Amniotic stem cell (primary cell): ENCODE results near the gene DRAM1.
A peak's percentile ranks its signal among the peaks of the same experiment; 100 is the strongest.
"Not testable (repeated sequence)": the region's sequence is repeated elsewhere in the genome, so short reads cannot be mapped to it uniquely, and the experiment has no call there.

Experiments
- DNase-seq: peaks from one replicate; lab custom pipeline; 2025; lab: John Stamatoyannopoulos, UW

DRAM1 gene

DNA sequence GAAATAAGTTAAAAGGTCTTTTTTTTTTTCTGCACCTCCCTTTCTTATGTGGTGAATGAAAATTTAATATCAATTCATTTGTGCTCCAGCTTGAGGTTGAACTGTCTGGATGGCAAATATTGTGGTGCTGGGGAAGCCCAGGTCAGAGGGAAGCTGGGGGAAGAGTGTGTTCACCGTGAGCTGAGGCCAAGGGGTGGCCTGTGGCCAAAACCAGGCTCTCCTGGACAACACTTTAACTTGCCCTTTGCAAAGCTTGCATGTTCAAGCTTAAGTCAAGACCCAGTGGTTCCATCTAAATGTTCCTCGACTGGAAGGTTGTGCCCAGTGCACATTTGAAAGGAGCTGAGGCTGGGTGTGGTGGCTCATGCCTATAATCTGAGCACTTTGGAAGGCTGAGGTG is 28.8 kb downstream of the DRAM1 start:
- no peak for DNase-seq

DNA sequence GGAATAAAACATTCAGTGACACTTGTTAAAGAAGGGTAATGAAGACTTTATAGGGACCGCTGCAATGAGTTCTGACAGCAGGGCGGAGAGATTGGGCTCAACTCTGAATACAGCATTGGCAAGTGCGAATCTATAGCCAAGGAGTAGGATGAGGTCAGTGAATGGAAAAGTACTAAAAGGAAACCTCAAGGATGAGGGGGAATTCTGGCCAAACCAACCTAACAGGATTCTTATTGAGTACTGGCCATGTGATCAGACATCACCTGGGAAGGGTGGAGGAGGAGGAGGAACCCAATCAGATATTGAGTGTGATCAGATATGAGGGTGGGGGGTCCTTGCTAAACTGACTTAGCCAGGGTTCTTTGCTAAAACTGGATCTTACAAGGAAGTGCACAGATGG is 31.0 kb downstream of the DRAM1 start:
- DNase-seq = no peak

DNA sequence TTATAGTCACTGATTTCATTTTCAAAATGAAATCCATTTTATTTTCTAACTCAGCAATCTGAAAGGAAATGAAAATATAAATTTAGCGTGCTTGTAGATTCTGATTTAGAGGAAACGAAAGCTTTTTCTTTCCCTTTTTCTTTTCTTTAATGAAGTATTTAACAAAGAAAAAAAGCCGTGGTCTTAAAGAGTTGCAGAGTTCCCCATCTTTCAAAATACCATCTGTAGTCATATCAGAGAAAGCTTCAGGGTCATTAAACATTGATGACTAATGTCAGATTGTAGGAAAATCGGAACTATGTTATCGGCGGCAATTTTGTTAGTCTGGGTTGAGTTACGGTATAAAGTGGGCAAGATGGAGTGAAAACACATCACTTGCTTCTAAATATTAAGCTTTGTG is 32.3 kb downstream of the DRAM1 start:
- DNase-seq = no peak

DNA sequence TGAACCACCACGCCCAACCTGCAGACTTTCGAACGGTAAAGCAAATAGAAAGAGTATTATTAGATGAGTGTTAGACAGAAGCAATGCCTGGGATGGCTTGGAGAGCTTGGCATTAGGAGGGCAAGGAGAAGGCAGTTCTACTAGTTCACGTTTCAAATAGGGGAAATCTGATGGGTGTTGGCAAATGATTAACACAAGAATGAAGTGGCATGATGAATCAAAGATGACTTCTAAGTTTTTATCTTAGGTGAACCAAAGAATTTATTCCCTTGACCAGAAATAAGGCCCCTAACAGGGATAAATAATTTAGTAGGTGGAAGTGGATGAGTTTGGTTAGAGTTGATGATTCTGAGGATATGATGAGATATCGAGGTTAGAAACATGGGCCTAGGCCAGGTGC is 38.5 kb downstream of the DRAM1 start:
- DNase-seq = no peak

DNA sequence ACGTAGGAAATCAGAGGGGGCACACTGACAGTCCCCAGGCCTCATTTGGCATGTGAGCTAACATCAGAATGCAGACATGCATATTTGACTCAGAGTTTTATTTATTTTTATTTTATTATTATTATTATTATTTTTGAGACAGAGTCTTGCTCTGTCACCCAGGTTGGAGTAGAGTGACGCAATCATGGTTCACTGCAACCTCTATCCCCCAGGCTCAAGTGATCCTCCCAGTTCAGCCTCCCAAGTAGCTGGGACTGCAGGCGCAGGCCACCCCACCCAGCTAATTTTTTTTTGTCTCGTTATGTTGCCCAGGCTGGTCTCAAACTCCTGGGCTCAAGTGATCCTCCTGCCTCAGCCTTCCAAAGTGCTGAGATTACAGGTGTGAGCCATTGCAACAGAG is 41.4 kb downstream of the DRAM1 start:
- not testable (repeated sequence) for DNase-seq

DNA sequence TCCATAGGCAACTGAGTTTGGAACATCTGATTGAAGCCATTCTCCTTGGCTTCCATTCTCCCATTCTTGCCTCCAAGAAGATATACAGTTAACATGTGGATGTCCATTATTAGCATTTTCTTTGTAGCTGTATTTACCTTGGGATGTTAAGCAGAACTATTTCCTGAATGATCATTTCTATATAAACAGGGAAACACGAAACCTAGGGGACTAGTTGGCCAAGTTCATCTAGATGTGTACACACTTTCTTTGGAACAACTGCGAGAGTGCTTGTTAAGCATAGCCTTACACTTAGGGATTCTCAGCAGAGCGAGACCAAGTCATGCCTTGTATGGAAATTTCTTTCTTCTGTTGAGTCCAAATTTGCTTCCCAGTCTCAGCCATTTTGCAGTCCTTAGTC is 42.1 kb downstream of the DRAM1 start:
- no peak for DNase-seq

DNA sequence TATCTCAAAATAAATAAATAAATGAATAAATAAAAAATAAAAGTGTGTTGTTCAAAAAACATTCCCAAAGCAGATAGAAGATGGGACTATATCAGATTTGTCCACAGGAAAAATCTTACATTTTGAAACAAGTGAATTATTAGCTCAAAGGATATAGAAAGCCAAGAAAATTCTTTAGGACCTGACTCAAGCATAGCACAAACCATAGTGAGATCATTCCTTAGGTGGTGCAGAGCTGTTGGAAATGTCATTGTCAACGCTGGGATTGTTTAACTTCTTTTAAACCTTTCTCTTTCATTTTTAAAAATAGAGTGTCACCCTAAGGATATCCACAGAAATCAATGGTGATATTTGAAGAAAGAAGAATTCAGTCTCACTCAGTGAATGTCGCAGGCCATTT is 43.5 kb downstream of the DRAM1 start:
- DNase-seq = no peak

DNA sequence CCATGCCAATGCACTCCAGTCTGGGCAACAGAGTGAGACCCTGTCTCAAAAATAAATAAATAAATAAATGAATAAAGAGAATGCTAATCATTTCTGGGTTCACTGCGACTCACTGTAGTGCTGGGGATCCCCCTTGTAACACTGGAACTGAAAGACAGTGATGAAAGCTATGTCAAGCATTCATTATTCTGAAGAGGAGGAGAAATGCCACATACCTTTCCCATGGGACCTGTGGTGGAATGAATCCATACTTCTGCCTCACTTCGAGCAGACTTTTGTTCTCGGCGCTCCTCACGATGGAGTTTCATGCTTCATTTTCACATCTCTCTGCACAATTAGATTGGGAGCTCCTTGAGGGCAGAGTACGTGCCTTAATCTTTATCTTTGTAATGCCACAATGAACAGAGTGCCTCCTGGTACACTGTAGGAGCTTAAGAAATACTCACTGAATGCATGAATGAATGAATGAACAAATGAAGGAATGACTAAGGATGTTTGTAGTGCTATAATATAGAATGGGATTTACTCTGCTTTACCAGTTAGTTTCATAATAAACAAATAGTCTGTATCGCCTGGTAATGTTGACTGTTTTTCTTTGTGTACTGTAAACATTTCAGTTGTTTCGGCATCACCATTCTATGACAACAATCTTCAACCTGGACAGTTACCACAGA is 45.8 kb downstream of the DRAM1 start:
- DNase-seq = no peak

DNA sequence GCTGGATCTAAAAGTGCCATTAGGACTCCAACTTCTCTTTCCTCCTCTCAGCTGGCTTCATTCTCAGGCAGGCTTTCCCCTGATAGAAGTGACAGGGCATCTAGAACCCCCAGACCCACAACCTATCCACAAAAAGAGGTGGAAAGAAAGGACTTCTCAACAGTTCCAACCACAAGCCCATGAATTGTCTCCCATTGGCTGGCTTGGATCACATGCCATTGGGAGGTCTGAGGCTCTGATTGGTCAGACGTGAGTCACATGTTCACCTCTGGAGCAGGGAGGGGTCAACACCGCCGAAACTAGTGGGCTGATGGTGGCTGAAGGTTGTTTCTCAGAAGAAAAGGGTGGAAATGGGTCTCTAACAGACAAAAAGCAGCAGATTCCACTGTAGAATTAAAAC is 47.2 kb downstream of the DRAM1 start:
- no peak for DNase-seq

DNA sequence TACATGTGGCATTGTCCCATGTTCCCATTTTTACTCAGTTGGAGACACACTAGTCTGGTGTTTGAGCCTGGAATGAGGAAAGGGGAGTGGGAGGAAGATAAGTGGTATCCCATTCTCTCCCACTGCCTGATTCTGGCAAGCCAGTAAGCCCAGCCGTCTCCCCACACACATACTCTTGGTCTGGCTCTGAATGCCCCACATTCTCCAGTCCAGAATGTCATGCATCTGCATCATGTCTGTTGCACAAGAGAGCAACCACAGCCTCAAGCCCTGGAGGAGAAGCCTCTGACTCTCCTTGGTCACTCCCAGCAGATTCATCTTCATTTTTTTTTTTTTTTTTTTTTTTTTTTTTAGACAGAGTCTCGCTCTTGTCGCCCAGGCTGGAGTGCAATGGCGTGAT is 48.0 kb downstream of the DRAM1 start:
- peak; percentile 87 for DNase-seq

DNA sequence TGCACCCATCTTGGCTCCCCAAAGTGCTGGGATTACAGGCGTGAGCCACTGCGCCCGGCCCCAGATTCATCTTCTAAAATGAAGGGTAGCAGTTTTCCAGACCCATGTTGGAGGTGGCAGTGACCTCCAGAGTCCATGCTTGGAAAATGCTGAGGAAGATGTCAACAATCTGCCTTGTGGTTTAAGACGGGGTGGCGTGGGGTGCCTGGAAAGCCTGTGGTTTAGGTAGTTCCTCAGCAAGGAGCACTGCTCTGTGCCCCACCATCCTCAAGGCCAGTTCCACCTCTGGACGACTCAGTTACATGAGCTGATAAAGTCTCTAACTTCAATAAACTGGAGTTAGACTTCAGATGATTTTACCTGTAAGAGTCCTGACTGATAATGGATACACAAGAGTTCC is 48.6 kb downstream of the DRAM1 start:
- DNase-seq = no peak

DNA sequence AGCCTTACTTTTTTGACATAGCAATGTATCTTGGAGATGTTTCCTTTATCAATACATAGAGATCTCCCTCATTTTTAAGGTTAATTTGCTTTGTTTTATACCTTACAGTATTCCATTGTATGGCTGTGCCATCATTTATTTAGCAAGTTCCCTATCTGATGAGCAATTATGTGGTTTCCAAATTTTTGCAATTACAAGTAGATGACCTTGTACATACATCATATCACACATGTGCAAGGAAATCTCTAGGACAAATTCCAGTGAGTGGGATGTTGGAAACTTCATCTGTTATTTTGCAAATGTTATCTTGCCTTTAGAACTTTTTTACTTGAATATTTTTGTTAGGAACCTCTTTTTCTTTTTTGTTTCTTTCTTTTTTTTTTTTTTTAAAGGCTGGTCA is 49.7 kb downstream of the DRAM1 start:
- DNase-seq = no peak

DNA sequence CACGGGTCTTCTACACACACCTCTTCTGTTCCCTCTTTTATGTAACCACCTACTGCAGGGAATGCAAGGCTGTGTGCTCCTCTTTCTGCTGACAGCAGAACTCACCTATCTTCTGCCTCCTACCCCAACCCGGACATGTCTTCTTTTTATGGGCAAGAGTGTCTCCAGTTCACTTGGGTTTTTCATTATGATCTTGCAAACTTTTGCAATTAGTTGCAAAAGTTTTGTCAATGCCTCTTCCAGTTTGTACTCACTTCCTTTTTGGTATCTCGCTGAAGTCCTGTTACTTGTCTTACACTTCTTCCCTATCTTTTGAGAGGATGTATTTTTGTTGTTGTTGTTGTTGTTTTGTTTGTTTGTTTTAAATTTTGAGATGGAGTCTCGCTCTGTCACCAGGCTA is 50.6 kb downstream of the DRAM1 start:
- DNase-seq = no peak

DNA sequence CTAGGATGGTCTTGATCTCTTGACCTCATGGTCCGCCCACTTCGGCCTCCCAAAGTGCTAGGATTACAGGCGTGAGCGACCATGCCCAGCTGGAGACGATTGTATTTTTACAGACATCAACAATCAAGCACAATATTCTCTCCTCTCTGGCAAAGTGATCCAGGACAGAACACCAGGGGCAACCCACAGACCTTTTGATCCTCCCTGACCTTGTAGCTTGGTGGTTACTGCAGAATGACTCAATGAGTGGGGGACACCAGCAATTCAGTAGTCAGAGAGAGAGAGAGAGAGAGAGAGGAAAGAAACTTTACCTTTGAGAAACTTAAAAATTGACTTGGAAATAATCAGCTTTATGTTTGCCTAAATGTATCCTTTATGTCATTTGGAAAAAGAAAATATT is 51.2 kb downstream of the DRAM1 start:
- no peak for DNase-seq

DNA sequence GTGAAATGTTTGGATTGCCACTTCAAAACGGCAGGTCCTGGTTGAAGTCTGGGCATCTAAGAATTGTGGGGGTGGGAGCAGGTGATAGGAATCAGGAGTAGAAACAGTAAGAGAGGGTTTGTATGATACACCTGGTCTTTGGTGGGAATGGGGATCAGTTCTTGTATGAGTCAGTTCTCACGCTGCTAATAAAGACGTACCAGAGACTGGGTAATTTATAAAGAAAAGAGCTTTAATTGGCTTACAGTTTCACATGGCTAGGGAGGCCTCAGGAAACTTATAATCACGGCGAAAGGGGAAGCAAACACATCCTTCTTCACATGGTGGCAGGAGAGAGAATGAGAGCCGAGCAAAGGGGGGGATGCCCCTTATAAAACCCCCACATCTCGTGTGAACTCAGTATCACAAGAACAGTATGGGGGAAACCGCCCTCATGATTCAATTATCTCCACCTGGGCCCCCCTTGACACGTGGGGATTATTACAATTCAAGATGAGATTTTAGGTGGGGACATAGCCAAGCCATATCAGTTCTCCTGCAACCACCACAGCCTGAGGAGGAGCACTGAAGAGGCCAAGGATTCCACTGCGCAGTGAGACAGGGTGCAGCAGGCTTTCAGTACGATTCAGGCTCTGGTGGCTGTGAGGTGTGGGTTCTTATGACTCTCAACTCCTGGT is 52.1 kb downstream of the DRAM1 start:
- no peak for DNase-seq

DNA sequence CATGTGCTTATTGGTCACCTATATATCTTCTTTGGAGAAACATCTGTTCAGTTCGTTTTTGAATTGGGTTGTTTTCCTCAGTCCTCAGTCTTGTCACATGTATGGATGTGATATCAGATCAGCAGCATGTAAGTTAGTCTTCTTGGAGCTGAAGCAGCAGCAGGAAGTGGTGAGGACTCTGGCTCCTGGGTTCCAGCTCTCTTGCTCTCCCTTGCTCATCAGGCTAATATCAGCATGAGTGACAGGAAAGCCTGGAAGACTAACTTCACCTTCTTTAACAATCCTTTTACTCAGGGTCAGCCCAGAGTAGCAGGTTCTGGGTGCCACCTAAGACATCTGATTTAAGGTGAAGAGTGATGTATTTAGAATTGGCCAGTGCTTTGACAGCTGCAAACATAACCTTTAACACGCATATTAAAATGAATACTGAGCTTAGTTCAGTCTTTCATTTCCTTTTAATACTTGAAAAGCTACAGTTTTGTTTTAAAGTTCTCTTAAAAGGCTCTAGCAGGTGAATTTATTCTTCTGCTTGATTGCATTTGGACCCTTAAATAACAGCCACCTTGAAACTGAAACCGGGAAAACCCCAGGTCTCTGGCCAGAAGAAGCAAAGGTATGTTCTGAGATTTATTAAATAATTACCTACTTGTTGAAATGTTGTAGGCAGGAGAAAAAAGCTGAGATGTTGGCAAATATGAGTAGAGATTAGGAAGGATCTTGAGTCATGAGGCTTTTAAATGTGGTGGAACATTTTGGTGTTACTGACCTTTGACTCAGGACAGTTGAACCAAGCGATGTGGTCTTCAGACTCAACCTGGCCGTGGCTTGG is 54.3 kb downstream of the DRAM1 start:
- no peak for DNase-seq

DNA sequence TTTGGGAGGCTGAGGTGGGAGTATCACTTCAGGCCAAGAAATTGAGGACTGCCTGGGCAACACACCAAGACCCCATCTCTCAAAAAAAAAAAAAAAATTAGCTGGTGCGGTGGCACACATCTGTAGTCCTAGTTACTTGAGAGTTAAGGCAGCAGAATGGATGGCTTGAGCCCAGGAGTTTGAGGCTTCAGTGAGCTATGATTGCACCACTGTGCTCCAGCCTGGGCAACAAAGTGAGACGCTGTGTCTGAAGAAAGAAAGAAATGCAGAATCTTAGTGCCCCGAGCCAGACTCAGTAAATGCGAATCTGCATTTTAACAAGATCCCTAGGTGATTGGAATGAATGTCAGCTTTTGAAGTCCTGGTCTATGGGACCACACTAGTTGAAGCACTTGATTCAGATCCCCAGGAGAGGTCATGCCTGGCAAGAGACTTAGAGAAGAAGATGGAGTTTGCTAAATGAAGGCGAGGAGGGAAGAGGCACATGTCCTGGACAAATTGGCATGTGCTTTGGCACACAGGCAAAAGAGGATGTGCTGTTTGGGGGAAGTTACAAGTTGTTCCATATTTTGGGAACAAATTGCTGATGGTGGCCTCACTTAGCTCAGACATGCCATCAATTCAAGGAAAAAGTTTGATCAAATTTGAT is 56.6 kb downstream of the DRAM1 start:
- no peak for DNase-seq

DNA sequence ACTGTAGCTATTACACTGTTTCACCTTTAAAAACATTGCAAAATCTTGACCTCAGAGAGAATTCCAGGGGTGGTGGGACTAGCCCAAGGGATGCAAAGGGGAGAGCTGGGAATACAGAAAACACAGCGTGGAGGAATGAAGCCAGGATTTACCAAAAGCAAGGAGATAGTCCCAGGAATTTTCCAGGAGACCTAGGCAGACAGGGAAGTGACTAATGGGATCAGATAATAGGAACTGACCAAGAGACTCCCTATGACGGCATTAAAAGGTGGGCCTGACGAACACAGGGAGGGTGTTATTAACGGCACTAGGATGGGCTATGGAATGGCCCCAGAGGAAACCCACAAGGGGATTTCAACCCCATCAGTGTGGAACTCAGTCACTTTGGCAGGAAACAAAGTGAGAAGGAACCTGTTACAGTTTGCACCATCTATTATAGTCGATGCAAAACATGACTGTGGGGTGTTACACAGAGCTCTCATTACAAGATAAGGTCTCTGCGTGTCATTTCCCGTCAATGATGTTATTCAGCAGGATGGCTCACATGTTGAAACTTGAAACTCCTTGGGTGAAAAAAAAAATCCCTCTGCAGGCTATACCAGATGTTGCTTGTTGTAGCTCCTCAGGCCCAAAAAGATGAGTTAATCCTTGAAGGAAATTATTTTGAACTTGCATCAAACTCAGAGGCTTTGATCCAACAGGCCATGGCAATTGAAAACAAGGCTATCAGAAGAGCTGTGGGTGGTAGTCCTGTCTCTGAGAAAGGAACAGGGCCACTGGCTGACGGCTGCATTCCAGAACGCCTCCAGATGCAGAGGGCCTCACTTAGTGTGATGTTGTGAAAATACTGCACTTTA is 58.7 kb downstream of the DRAM1 start:
- peak; percentile 75 for DNase-seq

DNA sequence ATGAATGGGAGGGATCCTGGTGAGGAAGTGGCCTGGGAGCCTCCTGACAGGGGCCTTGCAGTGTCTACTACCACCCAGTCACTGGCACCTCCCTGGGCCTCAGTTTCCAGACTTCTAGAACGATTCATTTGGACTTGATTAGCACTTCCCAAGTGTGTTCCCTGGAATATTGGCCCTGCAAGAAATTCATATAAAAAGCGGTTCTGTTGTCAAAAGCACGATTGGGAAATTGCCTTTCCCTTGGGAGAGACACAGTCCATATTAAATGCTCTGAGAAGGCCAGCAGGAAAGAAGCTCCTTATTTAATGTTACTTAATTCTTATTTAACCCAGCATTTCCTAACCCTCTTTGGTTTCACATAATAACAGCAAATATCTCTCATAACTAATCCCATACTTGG is 61.9 kb downstream of the DRAM1 start:
- DNase-seq = no peak

DNA sequence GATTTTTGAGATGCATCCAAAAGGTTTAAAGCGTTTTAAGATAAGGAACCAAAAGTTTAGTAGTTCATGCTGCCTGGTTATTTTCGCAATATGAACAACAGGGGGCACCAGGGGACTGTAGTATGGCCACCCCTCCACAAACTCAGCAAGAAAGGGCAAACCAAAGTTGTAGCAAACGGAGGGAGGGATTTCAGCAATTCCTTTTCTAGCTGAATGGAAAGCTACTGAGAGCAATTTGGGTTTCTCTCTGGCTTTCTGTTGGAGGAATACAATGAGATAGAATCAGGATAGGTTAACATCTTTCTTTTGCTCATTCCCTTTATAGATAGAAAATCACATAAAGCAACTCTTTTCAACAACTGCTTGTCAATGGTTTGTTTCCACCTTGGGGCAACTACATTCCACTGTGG is 62.5 kb downstream of the DRAM1 start:
- DNase-seq = peak; percentile 17

DNA sequence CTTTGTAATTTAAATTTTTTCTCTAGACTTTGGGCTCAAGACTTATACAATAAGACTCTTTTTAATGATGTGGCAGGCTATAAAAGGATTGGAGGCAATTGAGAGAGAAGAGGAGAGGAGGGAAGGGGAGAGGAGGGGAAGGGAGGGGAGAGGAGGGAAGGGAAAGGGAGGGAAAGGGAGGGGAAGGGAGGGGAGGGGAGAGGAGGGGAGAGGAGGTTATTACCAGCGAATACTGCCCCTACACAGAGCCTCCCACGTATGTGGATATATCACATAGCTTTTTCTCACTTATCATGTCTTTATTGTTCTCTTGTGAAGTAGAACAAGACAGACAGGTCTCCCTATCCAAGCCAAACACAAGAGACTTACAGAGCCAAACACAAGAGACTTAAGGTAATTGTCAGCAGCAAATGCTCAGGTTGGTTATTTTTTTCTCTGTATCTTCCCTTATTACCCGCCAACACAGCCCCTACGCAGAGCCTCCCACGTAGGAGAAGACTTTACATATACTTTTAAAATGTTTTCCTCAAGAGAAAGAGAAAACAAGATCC is 63.1 kb downstream of the DRAM1 start:
- DNase-seq = no peak
